HCT116 (cell line): ENCODE measurements around the gene NRP1. TPM values are rescaled to one million over a fixed set of nuclear protein-coding genes. Genes with fewer than 3 reads are reported as not detected.

ENCODE experiments used
- ATAC-seq: fragments of 200-7000 bp; cut with Tn5 transposase; 2 replicates; pipeline ENCODE4 v1.9.1; 2020; ENCODE audit warnings: mild to moderate bottlenecking, moderate library complexity
- BruUV-seq: library from RNA; stranded (reverse); fragments of 400-500 nt; replicated peaks from 2 replicates; lab custom pipeline; 2021; lab: Mats Ljungman, UMichigan
- CTCF ChIA-PET: fragments of 300-600 bp; sonication (Branson Sonifier 250); formaldehyde crosslinking; loops from one replicate; lab custom pipeline; 2021; ENCODE audit warnings: antibody characterized with exemption; lab: Charles Lee
- POLR2A ChIA-PET: fragments of 300-600, 350-600 bp; sonication (Branson Sonifier 250); formaldehyde crosslinking; loops from one replicate; lab custom pipeline; 2021; ENCODE audit warnings: antibody characterized with exemption; lab: Charles Lee
- RAD21 ChIA-PET, 2 experiments: fragments of 300-600 bp; sonication (Branson Sonifier 250); formaldehyde crosslinking; loops; one replicate each; lab custom pipeline; 2023; ENCODE audit warnings: low total read pairs in 2 of 2; ENCODE audit not compliant: uncharacterized antibody in 2 of 2, unreplicated experiment in 2 of 2, low non-redundant PET in 1 of 2; lab: Charles Lee
- DNase-seq: peaks from one replicate; pipeline ENCODE4 v3.0.0-alpha.2; 2010; ENCODE audit warnings: low read depth, low spot score
- H2AFZ ChIP-seq: fragments of 200-600 bp; shearing (Covaris generic), sonication (generic); 2 replicates; pipeline ENCODE4 v1.6.1; 2017; ENCODE audit warnings: low read depth, mixed run types, mixed read lengths, antibody characterized with exemption, low read length; ENCODE audit not compliant: poor library complexity, severe bottlenecking
- H3K27ac ChIP-seq: 2 replicates; pipeline ENCODE4 v1.5.1; 2012; ENCODE audit warnings: low read depth, low read length
- H3K27me3 ChIP-seq: fragments of 200-600 bp; sonication (generic); 2 replicates; pipeline ENCODE4 v1.6.1; 2016; ENCODE audit warnings: mixed run types, low read length, mixed read lengths; ENCODE audit not compliant: insufficient read depth
- H3K36me3 ChIP-seq, 2 experiments: fragments of 200-500 bp in 1 of 2; fragments of 200-600 bp in 1 of 2; sonication (Bioruptor generic) in 1 of 2; sonication (generic) in 1 of 2; 2 replicates each; pipeline versions ENCODE4 v1.5.1 to v1.6.1; 2014 to 2016; ENCODE audit warnings: low read length in 2 of 2, inconsistent platforms in 1 of 2, mixed read lengths in 1 of 2, mixed run types in 1 of 2; ENCODE audit not compliant: insufficient read depth in 2 of 2, control insufficient read depth in 1 of 2
- H3K4me1 ChIP-seq, 2 experiments: fragments of 200-600 bp in 1 of 2; sonication (generic) in 1 of 2; 2 replicates each; pipeline versions ENCODE4 v1.5.1 to v1.6.1; 2012 to 2017; ENCODE audit warnings: low read length in 2 of 2, inconsistent platforms in 1 of 2, mild to moderate bottlenecking in 1 of 2, mixed read lengths in 1 of 2, mixed run types in 1 of 2, moderate library complexity in 1 of 2; ENCODE audit not compliant: insufficient read depth in 2 of 2, control insufficient read depth in 1 of 2
- H3K4me2 ChIP-seq: fragments of 200-600 bp; sonication (generic); 2 replicates; pipeline ENCODE4 v1.6.1; 2017; ENCODE audit warnings: mixed run types, low read length, mixed read lengths
- H3K4me3 ChIP-seq, 2 experiments: fragments of 200-600 bp in 1 of 2; sonication (generic) in 1 of 2; replicated peaks in 1 of 2; 2 replicates each; pipeline ENCODE4 v1.5.1; 2011 to 2016; ENCODE audit warnings: low read length in 2 of 2, control low read depth in 1 of 2, low read depth in 1 of 2, mild to moderate bottlenecking in 1 of 2, mixed read lengths in 1 of 2, mixed run types in 1 of 2
- H3K79me2 ChIP-seq: fragments of 200-600 bp; sonication (generic); 2 replicates; pipeline ENCODE4 v1.6.1; 2017; ENCODE audit warnings: mild to moderate bottlenecking, mixed run types, low read length, moderate library complexity, mixed read lengths; ENCODE audit not compliant: insufficient read depth
- H3K9ac ChIP-seq: fragments of 200-600 bp; sonication (generic); 2 replicates; pipeline ENCODE4 v1.6.1; 2016; ENCODE audit warnings: low read length, mixed read lengths
- H3K9me2 ChIP-seq: fragments of 200-600 bp; sonication (generic), shearing (Covaris generic); 2 replicates; pipeline ENCODE4 v1.6.1; 2017; ENCODE audit warnings: mixed run types, mild to moderate bottlenecking, moderate library complexity; ENCODE audit not compliant: insufficient read depth
- H3K9me3 ChIP-seq, 2 experiments: fragments of 200-500 bp in 1 of 2; fragments of 200-600 bp in 1 of 2; sonication (Bioruptor generic) in 1 of 2; sonication (generic) in 1 of 2; 2 replicates each; pipeline ENCODE4 v1.6.1; 2014 to 2017; ENCODE audit warnings: low read length in 2 of 2, mixed read lengths in 2 of 2, inconsistent platforms in 1 of 2, low read depth in 1 of 2, mild to moderate bottlenecking in 1 of 2, mixed run types in 1 of 2, moderate library complexity in 1 of 2; ENCODE audit not compliant: control insufficient read depth in 1 of 2, insufficient read depth in 1 of 2
- H4K20me1 ChIP-seq: fragments of 200-600 bp; sonication (generic), shearing (Covaris generic); 2 replicates; pipeline ENCODE4 v1.6.1; 2017; ENCODE audit warnings: mixed run types, mild to moderate bottlenecking, moderate library complexity; ENCODE audit not compliant: insufficient read depth
- ATF3 ChIP-seq: IDR thresholded peaks from 2 replicates; pipeline ENCODE4 v1.6.1; 2012
- CBX3 ChIP-seq: IDR thresholded peaks from 2 replicates; pipeline ENCODE4 v1.6.1; 2012; ENCODE audit warnings: low read depth
- CEBPB ChIP-seq: IDR thresholded peaks from 2 replicates; pipeline ENCODE4 v1.6.1; 2012; ENCODE audit warnings: low read depth
- CTCF ChIP-seq, 3 experiments: fragments of 200-600 bp in 1 of 3; sonication (generic) in 1 of 3; IDR thresholded peaks in 2 of 3; conservative IDR thresholded peaks in 1 of 3; 2 replicates each; pipeline ENCODE4 v1.5.1; 2012 to 2017; ENCODE audit warnings: low read depth in 2 of 3, low read length in 2 of 3, antibody characterized with exemption in 1 of 3, borderline replicate concordance in 1 of 3, control low read depth in 1 of 3, mild to moderate bottlenecking in 1 of 3, mixed read lengths in 1 of 3, mixed run types in 1 of 3, moderate library complexity in 1 of 3; ENCODE audit not compliant: insufficient read depth in 1 of 3
- EGR1 ChIP-seq: IDR thresholded peaks from 2 replicates; pipeline ENCODE4 v1.6.1; 2012; ENCODE audit warnings: low read depth
- EZH2 ChIP-seq: fragments of 200-600 bp; sonication (generic); IDR thresholded peaks from 2 replicates; pipeline ENCODE4 v1.6.1; 2017; ENCODE audit warnings: antibody characterized with exemption, mixed run types
- EZH2phosphoT487 ChIP-seq: fragments of 200-600 bp; IDR thresholded peaks from 2 replicates; pipeline ENCODE4 v1.6.1; 2018; ENCODE audit warnings: antibody characterized with exemption, borderline replicate concordance
- FOSL1 ChIP-seq: IDR thresholded peaks from 2 replicates; pipeline ENCODE4 v1.6.1; 2012; ENCODE audit warnings: low read depth
- POLR2AphosphoS5 ChIP-seq: IDR thresholded peaks from 2 replicates; pipeline ENCODE4 v1.6.1; 2011; ENCODE audit warnings: mild to moderate bottlenecking, low read depth, low read length, moderate library complexity
- RAD21 ChIP-seq: IDR thresholded peaks from 2 replicates; pipeline ENCODE4 v1.6.1; 2012; ENCODE audit warnings: low read depth, mild to moderate bottlenecking
- SRF ChIP-seq: IDR thresholded peaks from 2 replicates; pipeline ENCODE4 v1.6.1; 2012; ENCODE audit warnings: low read depth
- TCF7L2 ChIP-seq: IDR thresholded peaks from 2 replicates; pipeline ENCODE4 v1.7.0; 2011; ENCODE audit warnings: borderline replicate concordance, inconsistent platforms; ENCODE audit not compliant: insufficient read depth, insufficient read length; ENCODE audit errors: extremely low read depth
- ZFX ChIP-seq: fragments of 450-650 bp; IDR thresholded peaks from 2 replicates; pipeline ENCODE4 v1.6.1; 2017
- ZNF274 ChIP-seq: fragments of 200-500 bp; sonication (Bioruptor generic); IDR thresholded peaks from 2 replicates; pipeline ENCODE4 v1.6.1; 2014; ENCODE audit warnings: mild to moderate bottlenecking, low read depth, low read length, inconsistent platforms
- intact Hi-C: fragments of 100-400 bp; cut with micrococcal nuclease; formaldehyde crosslinking; loops from 2 replicates; pipeline ENCODE4 v1.10.0; 2022
- total RNA-seq: library from RNA; stranded (reverse); gene quantifications from one replicate; pipeline ENCODE4 v1.2.1, GENCODE V29; 2021; ENCODE audit not compliant: unreplicated experiment
- TF ChIP-seq, protein P1 (sequence below): IDR thresholded peaks from 2 replicates; pipeline ENCODE4 v1.6.1; 2012; ENCODE audit warnings: low read depth

NRP1 gene
- total RNA-seq, 1 experiment from 2014 or later = 3.8 TPM

DNA sequence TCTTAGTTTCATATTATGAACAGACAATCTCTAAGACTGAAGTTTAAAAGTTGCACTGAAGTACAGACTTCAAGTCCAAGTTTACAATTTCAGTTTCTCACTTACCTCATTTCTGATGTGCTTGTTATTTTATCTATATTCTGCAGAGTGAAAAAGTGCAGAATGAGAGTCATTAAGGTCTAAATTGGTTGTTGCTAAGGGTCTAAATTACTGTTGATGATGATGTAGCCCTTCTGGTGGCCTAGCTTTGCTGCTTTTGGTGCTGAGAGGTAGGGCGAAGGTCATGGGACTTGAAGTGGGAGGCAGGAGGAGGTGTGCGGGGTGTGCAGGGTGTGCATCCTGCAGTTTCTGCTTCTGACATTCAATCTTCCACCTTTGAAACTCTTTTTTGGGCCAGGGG lies 38.8 kb upstream of the NRP1 start:
- no peaks in the 10 kb centered on the region for H3K27me3 ChIP-seq
- H3K27ac ChIP-seq = no peak overlapping the region
- H4K20me1 ChIP-seq = no peaks in the 10 kb centered on the region
- peaks cover 8 to 22% of the 10 kb centered on the region in 2 experiments; a peak in 3 of 4 replicates for H3K4me1 ChIP-seq
- no peak overlapping the region for H3K9ac ChIP-seq
- H3K4me3 ChIP-seq = no peak overlapping the region
- no peak for DNase-seq
- ATAC-seq = no peak
- no peaks in the 10 kb centered on the region for H3K36me3 ChIP-seq
- ChIA-PET RAD21 (no interaction called here), CTCF (no interaction called here), POLR2A (no interaction called here)
- intact Hi-C loops = no loop called here
- H3K9me3 ChIP-seq = no peaks in the 10 kb centered on the region
- no peak overlapping the region for H2AFZ ChIP-seq
- no peaks in the 10 kb centered on the region for H3K79me2 ChIP-seq
- BruUV-seq = no TSS peak
- H3K9me2 ChIP-seq = no peaks in the 10 kb centered on the region
- no peak overlapping the region for H3K4me2 ChIP-seq
- no peak for TF ChIP-seq SRF
- TF ChIP-seq ZNF274 = no peak
- TF ChIP-seq ZFX = no peak
- TF ChIP-seq ATF3 = no peak
- no peak for TF ChIP-seq CTCF (IDR thresholded peaks at IDR 0.05 in 2 of 3, conservative IDR thresholded peaks at IDR 0.05 in 1 of 3; ENCODE audit: borderline replicate concordance in 1 of 3, insufficient read depth in 1 of 3, low read depth in 2 of 3, low read length in 2 of 3)
- TF ChIP-seq, all 23 proteins: peak for 0

DNA sequence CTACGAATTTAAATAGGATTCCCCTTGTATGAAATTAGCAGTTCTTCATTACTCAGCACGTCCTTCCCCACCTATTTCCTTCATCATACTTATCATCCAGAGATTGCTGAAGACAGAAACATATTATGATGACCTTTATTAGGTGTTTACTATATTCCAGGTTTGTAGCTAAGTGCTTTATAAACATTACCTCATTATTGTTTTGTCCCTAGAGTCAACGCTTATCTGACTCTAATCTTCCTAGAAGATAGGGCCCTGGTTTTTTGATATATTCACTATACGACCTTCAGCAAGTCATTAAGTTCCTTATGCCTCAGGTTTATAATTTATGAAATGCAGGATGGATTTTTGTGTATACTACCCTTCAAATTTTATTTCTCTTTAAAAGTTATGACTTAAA lies 36.8 kb upstream of the NRP1 start:
- DNase-seq (no peak), ATAC-seq (no peak)
- peaks cover 0 to 9% of the 10 kb centered on the region in 2 experiments; a peak in 3 of 4 replicates for H3K4me1 ChIP-seq
- no peak overlapping the region for H3K4me3 ChIP-seq
- no peaks in the 10 kb centered on the region for H4K20me1 ChIP-seq
- no peaks in the 10 kb centered on the region for H3K27me3 ChIP-seq
- no peaks in the 10 kb centered on the region for H3K9me2 ChIP-seq
- H3K9ac ChIP-seq = no peak overlapping the region
- H3K4me2 ChIP-seq = no peak overlapping the region
- POLR2A ChIA-PET = no interaction called here
- RAD21 ChIA-PET = no interaction called here
- intact Hi-C loops = no loop called here
- CTCF ChIA-PET = no interaction called here
- H3K9me3 ChIP-seq = peaks cover 0 to 6% of the 10 kb centered on the region in 2 experiments; a peak in 1 of 4 replicates
- H3K27ac ChIP-seq = no peak overlapping the region
- no TSS peak for BruUV-seq
- no peak overlapping the region for H2AFZ ChIP-seq
- no peaks in the 10 kb centered on the region for H3K79me2 ChIP-seq
- no peaks in the 10 kb centered on the region for H3K36me3 ChIP-seq
- TF ChIP-seq, protein P1, sequence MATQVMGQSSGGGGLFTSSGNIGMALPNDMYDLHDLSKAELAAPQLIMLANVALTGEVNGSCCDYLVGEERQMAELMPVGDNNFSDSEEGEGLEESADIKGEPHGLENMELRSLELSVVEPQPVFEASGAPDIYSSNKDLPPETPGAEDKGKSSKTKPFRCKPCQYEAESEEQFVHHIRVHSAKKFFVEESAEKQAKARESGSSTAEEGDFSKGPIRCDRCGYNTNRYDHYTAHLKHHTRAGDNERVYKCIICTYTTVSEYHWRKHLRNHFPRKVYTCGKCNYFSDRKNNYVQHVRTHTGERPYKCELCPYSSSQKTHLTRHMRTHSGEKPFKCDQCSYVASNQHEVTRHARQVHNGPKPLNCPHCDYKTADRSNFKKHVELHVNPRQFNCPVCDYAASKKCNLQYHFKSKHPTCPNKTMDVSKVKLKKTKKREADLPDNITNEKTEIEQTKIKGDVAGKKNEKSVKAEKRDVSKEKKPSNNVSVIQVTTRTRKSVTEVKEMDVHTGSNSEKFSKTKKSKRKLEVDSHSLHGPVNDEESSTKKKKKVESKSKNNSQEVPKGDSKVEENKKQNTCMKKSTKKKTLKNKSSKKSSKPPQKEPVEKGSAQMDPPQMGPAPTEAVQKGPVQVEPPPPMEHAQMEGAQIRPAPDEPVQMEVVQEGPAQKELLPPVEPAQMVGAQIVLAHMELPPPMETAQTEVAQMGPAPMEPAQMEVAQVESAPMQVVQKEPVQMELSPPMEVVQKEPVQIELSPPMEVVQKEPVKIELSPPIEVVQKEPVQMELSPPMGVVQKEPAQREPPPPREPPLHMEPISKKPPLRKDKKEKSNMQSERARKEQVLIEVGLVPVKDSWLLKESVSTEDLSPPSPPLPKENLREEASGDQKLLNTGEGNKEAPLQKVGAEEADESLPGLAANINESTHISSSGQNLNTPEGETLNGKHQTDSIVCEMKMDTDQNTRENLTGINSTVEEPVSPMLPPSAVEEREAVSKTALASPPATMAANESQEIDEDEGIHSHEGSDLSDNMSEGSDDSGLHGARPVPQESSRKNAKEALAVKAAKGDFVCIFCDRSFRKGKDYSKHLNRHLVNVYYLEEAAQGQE = no peak
- TF ChIP-seq SRF (no peak), ATF3 (no peak), EGR1 (no peak), FOSL1 (no peak), EZH2phosphoT487 (no peak), TCF7L2 (no peak), RAD21 (no peak), ZFX (no peak), ZNF274 (no peak), CBX3 (no peak), POLR2AphosphoS5 (no peak), EZH2 (no peak), CEBPB (no peak)
